HEK293 (cell line): ENCODE data around the gene DPH6.

ENCODE experiments used
- TCF7L2 ChIP-seq: IDR thresholded peaks from 2 replicates; pipeline ENCODE4 v1.6.1; 2011; ENCODE audit warnings: low read depth, mild to moderate bottlenecking, inconsistent platforms, low read length, moderate library complexity, borderline replicate concordance
- ZNF18 ChIP-seq: fragments of 450-650 bp; formaldehyde crosslinking; IDR thresholded peaks from 2 replicates; pipeline ENCODE4 v1.5.1; 2016; ENCODE audit warnings: missing biosample characterization, missing genetic modification characterization
- ZNF184 ChIP-seq: fragments of 450-650 bp; IDR thresholded peaks from 2 replicates; pipeline ENCODE4 v1.5.1; 2018; ENCODE audit warnings: missing biosample characterization, mild to moderate bottlenecking, missing genetic modification characterization

GRCh38 chr15:35567392-35567791 is 21.4 kb upstream of the DPH6 start:
- no peak for TF ChIP-seq ZNF18 (tag by site-specific recombination)
- TF ChIP-seq ZNF184 (tag by site-specific recombination), result no peak
- TF ChIP-seq TCF7L2, result no peak
